Keratinocyte (primary cell): ENCODE data around the gene SSBP4. TPM values are rescaled to one million over a fixed set of nuclear protein-coding genes. Genes with fewer than 3 reads are reported as not detected.

Source experiments
- DNase-seq: peaks from one replicate; pipeline ENCODE4 v3.0.0-alpha.2; 2011; ENCODE audit warnings: low read depth, missing footprints, low spot score
- FAIRE-seq: peaks from 2 replicates; lab custom pipeline; 2011; peaks lifted over from hg19 to GRCh38; lab: Jason Lieb, UNC
- H2AFZ ChIP-seq: 2 replicates; pipeline ENCODE4 v1.6.0; 2012; ENCODE audit warnings: low read length, control low read depth, inconsistent platforms; ENCODE audit not compliant: control insufficient read depth
- H3K27ac ChIP-seq: 2 replicates; pipeline ENCODE4 v1.5.1; 2011; ENCODE audit warnings: low read length; ENCODE audit not compliant: control insufficient read depth, insufficient read depth
- H3K27me3 ChIP-seq: 3 replicates; pipeline ENCODE4 v1.6.0; 2011; ENCODE audit warnings: low read length; ENCODE audit not compliant: control insufficient read depth, insufficient read depth; ENCODE audit errors: extremely low read depth
- H3K36me3 ChIP-seq, 2 experiments: 2 replicates in 1 of 2; 3 replicates in 1 of 2; pipeline ENCODE4 v1.5.1; 2011; ENCODE audit warnings: low read length in 2 of 2, mild to moderate bottlenecking in 1 of 2; ENCODE audit not compliant: control insufficient read depth in 2 of 2, insufficient read depth in 2 of 2; ENCODE audit errors: extremely low read depth in 1 of 2
- H3K4me1 ChIP-seq: 3 replicates; pipeline ENCODE4 v1.5.1; 2011; ENCODE audit warnings: low read length; ENCODE audit not compliant: control insufficient read depth, insufficient read depth; ENCODE audit errors: extremely low read depth
- H3K4me2 ChIP-seq: 3 replicates; pipeline ENCODE4 v1.6.0; 2011; ENCODE audit warnings: low read depth, low read length; ENCODE audit not compliant: control insufficient read depth, insufficient read depth; ENCODE audit errors: extremely low read depth
- H3K4me3 ChIP-seq, 3 experiments: fragments of 200-600 bp in 1 of 3; sonication (generic) in 1 of 3; 2 replicates in 2 of 3; 3 replicates in 1 of 3; pipeline ENCODE4 v1.5.1; 2011 to 2016; ENCODE audit warnings: low read length in 3 of 3, mild to moderate bottlenecking in 3 of 3, control low read depth in 2 of 3, inconsistent platforms in 1 of 3, low read depth in 1 of 3, mixed read lengths in 1 of 3, mixed run types in 1 of 3, moderate library complexity in 1 of 3; ENCODE audit not compliant: control insufficient read depth in 2 of 3, insufficient read depth in 2 of 3; ENCODE audit errors: extremely low read depth in 1 of 3
- H3K79me2 ChIP-seq: 2 replicates; pipeline ENCODE4 v1.6.0; 2012; ENCODE audit warnings: low read length; ENCODE audit not compliant: control insufficient read depth, insufficient read depth
- H3K9ac ChIP-seq: 3 replicates; pipeline ENCODE4 v1.6.0; 2011; ENCODE audit warnings: low read length; ENCODE audit not compliant: control insufficient read depth, insufficient read depth; ENCODE audit errors: extremely low read depth
- H3K9me1 ChIP-seq: 3 replicates; pipeline ENCODE4 v1.6.0; 2011; ENCODE audit warnings: low read length; ENCODE audit not compliant: control insufficient read depth, insufficient read depth; ENCODE audit errors: extremely low read depth
- H3K9me3 ChIP-seq: 2 replicates; pipeline ENCODE4 v1.5.1; 2012; ENCODE audit warnings: low read depth, low read length; ENCODE audit not compliant: control insufficient read depth
- H4K20me1 ChIP-seq: 3 replicates; pipeline ENCODE4 v1.6.0; 2011; ENCODE audit warnings: low read length; ENCODE audit not compliant: control insufficient read depth, insufficient read depth; ENCODE audit errors: extremely low read depth
- EZH2 ChIP-seq: IDR thresholded peaks from one replicate; pipeline ENCODE4 v1.6.1; 2012; ENCODE audit warnings: inconsistent platforms, mild to moderate bottlenecking, low read length, moderate library complexity
- dilution Hi-C: fragments of 300-500 bp; cut with MboI; formaldehyde crosslinking; loops from one replicate; pipeline ENCODE4 v1.7.0; 2020; ENCODE audit warnings: low sequenced_read_pairs; ENCODE audit not compliant: extremely low pct_ligation_motif_present
- polyA plus RNA-seq, 5 experiments: library from polyadenylated mRNA; depleted of rRNA in 3 of 5; stranded (reverse) in 3 of 5; stranded (forward) in 1 of 5; unstranded in 1 of 5; fragments of >200 nt; gene quantifications; 1 replicate in 1 of 5; 2 replicates in 3 of 5; 3 replicates in 1 of 5; pipeline versions ENCODE4 v1.2.1 to v1.2.3, GENCODE V29; 2011 to 2012; ENCODE audit warnings: missing spikeins in 2 of 5, low read depth in 1 of 5, low replicate concordance in 1 of 5
- small RNA-seq, 3 experiments: library from RNA; depleted of rRNA; stranded (forward); fragments of <200 nt; gene quantifications; one replicate each; pipeline ENCODE3, GENCODE V24; 2012; ENCODE audit warnings: low read depth in 3 of 3, low replicate concordance in 1 of 3; ENCODE audit not compliant: insufficient read length in 3 of 3
- TF ChIP-seq, protein P1 (sequence below), 3 experiments: IDR thresholded peaks in 1 of 3; conservative IDR thresholded peaks in 1 of 3; optimal IDR thresholded peaks in 1 of 3; 2 replicates in 2 of 3; 3 replicates in 1 of 3; pipeline versions ENCODE3 to v1.5.1; 2011; ENCODE audit warnings: low read length in 3 of 3, mild to moderate bottlenecking in 3 of 3, moderate library complexity in 2 of 3, control low read depth in 1 of 3, inconsistent platforms in 1 of 3; ENCODE audit not compliant: insufficient read depth in 2 of 3; ENCODE audit errors: extremely low read depth in 1 of 3

The SSBP4 gene
- polyA plus RNA-seq, 1 donor (not counting 4 experiments of a cell fraction or from before 2014, with no cell fraction given), result 7.5 TPM

DNA sequence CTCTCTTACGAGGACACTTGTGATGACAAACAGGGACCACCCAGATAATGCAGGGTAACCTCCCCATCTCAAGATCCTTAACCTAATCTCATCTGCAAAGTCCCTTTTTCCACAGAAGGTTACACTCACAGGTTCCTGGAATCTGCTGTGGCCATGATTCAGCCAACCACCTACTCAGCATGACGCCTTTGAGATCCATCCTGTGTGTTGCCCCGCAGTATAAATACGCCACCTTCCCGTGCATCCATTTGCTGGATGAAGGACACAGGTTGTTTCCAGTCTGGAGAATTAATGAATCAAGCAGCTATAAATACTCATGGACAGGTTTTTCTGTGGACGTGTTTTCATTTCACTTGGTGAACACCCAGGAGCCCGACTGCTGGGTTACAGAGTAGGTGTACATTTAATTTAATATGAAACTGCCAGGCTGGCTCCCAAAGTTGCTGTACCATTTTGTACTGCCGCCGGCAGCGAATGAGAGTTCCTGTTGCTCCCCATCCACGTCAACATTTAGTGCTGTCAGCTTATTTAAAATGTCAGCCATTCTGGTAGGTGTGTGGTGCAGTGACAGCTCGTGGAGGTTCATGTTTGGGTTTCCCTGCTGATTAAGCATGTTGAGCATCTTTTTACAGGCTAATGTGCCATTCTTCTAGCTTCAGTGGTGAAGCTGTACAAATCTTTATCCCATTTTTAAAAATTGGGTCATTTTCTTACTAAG, 62.5 kb downstream of the SSBP4 start:
- H3K9me3 ChIP-seq, result no peaks in the 10 kb centered on the region
- no peak overlapping the region for H3K4me3 ChIP-seq
- H4K20me1 ChIP-seq, result peaks cover 11% of the 10 kb centered on the region
- peaks cover 3 to 5% of the 10 kb centered on the region in 2 experiments for H3K36me3 ChIP-seq
- FAIRE-seq (no peak), DNase-seq (no peak)
- H3K4me1 ChIP-seq, result peaks cover 31% of the 10 kb centered on the region
- peaks cover 93% of the 10 kb centered on the region for H3K79me2 ChIP-seq
- TF ChIP-seq EZH2, result no peak
- TF ChIP-seq, protein P1, sequence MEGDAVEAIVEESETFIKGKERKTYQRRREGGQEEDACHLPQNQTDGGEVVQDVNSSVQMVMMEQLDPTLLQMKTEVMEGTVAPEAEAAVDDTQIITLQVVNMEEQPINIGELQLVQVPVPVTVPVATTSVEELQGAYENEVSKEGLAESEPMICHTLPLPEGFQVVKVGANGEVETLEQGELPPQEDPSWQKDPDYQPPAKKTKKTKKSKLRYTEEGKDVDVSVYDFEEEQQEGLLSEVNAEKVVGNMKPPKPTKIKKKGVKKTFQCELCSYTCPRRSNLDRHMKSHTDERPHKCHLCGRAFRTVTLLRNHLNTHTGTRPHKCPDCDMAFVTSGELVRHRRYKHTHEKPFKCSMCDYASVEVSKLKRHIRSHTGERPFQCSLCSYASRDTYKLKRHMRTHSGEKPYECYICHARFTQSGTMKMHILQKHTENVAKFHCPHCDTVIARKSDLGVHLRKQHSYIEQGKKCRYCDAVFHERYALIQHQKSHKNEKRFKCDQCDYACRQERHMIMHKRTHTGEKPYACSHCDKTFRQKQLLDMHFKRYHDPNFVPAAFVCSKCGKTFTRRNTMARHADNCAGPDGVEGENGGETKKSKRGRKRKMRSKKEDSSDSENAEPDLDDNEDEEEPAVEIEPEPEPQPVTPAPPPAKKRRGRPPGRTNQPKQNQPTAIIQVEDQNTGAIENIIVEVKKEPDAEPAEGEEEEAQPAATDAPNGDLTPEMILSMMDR (optimal IDR thresholded peaks at IDR 0.05 in 1 of 3, IDR thresholded peaks at IDR 0.05 in 1 of 3, conservative IDR thresholded peaks at IDR 0.05 in 1 of 3; ENCODE audit: extremely low read depth in 1 of 3, insufficient read depth in 2 of 3, low read length in 3 of 3), result no peak
- dilution Hi-C loops, result no loop called here
- no peak overlapping the region for H2AFZ ChIP-seq
- H3K4me2 ChIP-seq, result no peak overlapping the region
- peaks cover 6% of the 10 kb centered on the region for H3K9me1 ChIP-seq
- no peak overlapping the region for H3K9ac ChIP-seq
- no peak overlapping the region for H3K27ac ChIP-seq
- no peaks in the 10 kb centered on the region for H3K27me3 ChIP-seq

DNA sequence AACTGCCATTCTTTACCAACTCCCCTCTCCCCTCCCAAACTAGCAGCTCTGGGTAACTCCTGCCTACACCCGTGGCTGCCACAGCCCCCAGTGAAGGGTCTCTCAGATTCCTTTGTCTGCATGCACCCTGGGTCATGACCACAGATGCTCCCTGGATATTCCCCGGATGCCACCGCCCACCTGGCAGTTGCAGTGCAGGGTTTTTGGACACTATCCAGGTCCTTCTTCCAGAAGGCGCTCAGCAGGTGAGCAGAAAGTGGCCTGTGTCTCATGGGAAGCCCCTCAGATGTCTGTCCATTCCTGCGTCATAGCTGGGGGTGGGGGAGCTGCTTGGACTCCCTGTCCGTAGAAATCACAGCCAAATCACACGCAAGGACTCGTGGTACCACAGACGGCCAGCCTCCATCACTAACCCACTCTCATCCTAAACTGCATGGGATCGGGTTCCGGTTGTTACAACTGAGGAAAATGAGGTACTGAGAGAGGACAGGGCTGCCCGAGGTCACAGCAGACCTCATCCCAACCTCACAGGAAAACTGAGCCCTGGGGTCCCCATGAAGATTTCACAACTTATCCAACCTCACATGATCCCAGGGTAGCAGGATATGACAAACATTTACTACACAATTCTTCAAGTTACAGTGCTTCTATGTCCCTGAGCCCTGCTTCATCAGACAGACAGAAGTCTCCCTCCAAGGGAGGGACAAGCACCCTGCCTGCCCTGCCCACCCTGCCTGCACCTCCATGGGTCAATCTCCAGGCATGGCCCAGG, 64.1 kb downstream of the SSBP4 start:
- H3K27me3 ChIP-seq, result no peaks in the 10 kb centered on the region
- FAIRE-seq (peak; percentile 5), DNase-seq (no peak)
- H4K20me1 ChIP-seq, result peaks cover 24% of the 10 kb centered on the region
- peaks cover 93% of the 10 kb centered on the region for H3K79me2 ChIP-seq
- H3K9ac ChIP-seq, result no peak overlapping the region
- dilution Hi-C loops, result no loop called here
- TF ChIP-seq, protein P1 (optimal IDR thresholded peaks at IDR 0.05 in 1 of 3, IDR thresholded peaks at IDR 0.05 in 1 of 3, conservative IDR thresholded peaks at IDR 0.05 in 1 of 3; ENCODE audit: extremely low read depth in 1 of 3, insufficient read depth in 2 of 3, low read length in 3 of 3), result no peak
- TF ChIP-seq EZH2, result no peak
- H2AFZ ChIP-seq, result no peak overlapping the region
- H3K9me1 ChIP-seq, result peaks cover 12% of the 10 kb centered on the region
- H3K9me3 ChIP-seq, result no peaks in the 10 kb centered on the region
- no peaks in the 10 kb centered on the region for H3K36me3 ChIP-seq
- no peak overlapping the region for H3K4me3 ChIP-seq
- no peak overlapping the region for H3K27ac ChIP-seq
- H3K4me1 ChIP-seq, result peaks cover 40% of the 10 kb centered on the region
- no peak overlapping the region for H3K4me2 ChIP-seq

Small RNA genes lying within 50 kb of the gene (small RNA-seq; reads per million reads assigned to genes)
- 0 reads per million in 3 experiments for gene MIR3189

Other genes starting within 250 kb of the SSBP4 start
- gene IFI30, start 245.6 kb upstream of the SSBP4 start, polyA plus RNA-seq, result 28.1 to 72.7 TPM (median 31.3 TPM) in 3 replicates
- 26.3 to 39.8 TPM (median 26.8 TPM) in 3 replicates for gene MPV17L2, start 226.2 kb upstream of the SSBP4 start, polyA plus RNA-seq
- gene RAB3A, start 215.4 kb upstream of the SSBP4 start, polyA plus RNA-seq, result 0.30 to 0.92 TPM (median 0.56 TPM) in 3 replicates
- 0.03 TPM in 1 of 3 replicates, not detected in the others for gene PDE4C, start 193.0 kb upstream of the SSBP4 start, polyA plus RNA-seq
- 0.02 to 0.06 TPM in 2 of 3 replicates, not detected in the other for gene IQCN, start 144.9 kb upstream of the SSBP4 start, polyA plus RNA-seq
- gene JUND, start 137.8 kb upstream of the SSBP4 start, polyA plus RNA-seq, result 17.2 to 36.7 TPM (median 20.7 TPM) in 3 replicates
- 150 to 170 TPM (median 162 TPM) in 3 replicates for gene LSM4, start 96.3 kb upstream of the SSBP4 start, polyA plus RNA-seq
- gene PGPEP1, start 78.8 kb upstream of the SSBP4 start, polyA plus RNA-seq, result 4.8 to 5.8 TPM (median 5.6 TPM) in 3 replicates
- 0.27 to 0.49 TPM (median 0.31 TPM) in 3 replicates for gene GDF15, start 33.2 kb upstream of the SSBP4 start, polyA plus RNA-seq
- not detected in 3 replicates for gene LRRC25, start 21.8 kb upstream of the SSBP4 start, polyA plus RNA-seq
- 3.5 to 8.3 TPM (median 7.0 TPM) in 3 replicates for gene ISYNA1, start 18.7 kb downstream of the SSBP4 start, polyA plus RNA-seq
- 4.4 to 8.3 TPM (median 6.8 TPM) in 3 replicates for gene ELL, start 102.7 kb downstream of the SSBP4 start, polyA plus RNA-seq
- gene FKBP8, start 124.2 kb downstream of the SSBP4 start, polyA plus RNA-seq, result 115 to 222 TPM (median 150 TPM) in 3 replicates
- gene KXD1, start 138.5 kb downstream of the SSBP4 start, polyA plus RNA-seq, result 94.6 to 129 TPM (median 119 TPM) in 3 replicates
- 1,376 to 2,465 TPM (median 1,831 TPM) in 3 replicates for gene UBA52, start 152.5 kb downstream of the SSBP4 start, polyA plus RNA-seq
- gene REX1BD, start 169.4 kb downstream of the SSBP4 start, polyA plus RNA-seq, result 29.5 to 36.9 TPM (median 31.9 TPM) in 3 replicates
- gene CRLF1, start 187.4 kb downstream of the SSBP4 start, polyA plus RNA-seq, result 0.20 to 1.5 TPM (median 0.98 TPM) in 3 replicates
- gene TMEM59L, start 193.5 kb downstream of the SSBP4 start, polyA plus RNA-seq, result 0.06 to 0.19 TPM in 2 of 3 replicates, not detected in the other
- gene KLHL26, start 217.6 kb downstream of the SSBP4 start, polyA plus RNA-seq, result 0.68 to 2.0 TPM (median 1.3 TPM) in 3 replicates